ENCODE data around the gene TMEM17. TPM values are rescaled to one million over a fixed set of nuclear protein-coding genes. Genes with fewer than 3 reads are reported as not detected.

The TMEM17 gene
- total and polyA plus RNA-seq, 9 of the 15 experiments (the other 6 are each of a cell fraction or from before 2014, with no cell fraction given), result 0.58 to 2.2 (median 1.2) TPM

DNA sequence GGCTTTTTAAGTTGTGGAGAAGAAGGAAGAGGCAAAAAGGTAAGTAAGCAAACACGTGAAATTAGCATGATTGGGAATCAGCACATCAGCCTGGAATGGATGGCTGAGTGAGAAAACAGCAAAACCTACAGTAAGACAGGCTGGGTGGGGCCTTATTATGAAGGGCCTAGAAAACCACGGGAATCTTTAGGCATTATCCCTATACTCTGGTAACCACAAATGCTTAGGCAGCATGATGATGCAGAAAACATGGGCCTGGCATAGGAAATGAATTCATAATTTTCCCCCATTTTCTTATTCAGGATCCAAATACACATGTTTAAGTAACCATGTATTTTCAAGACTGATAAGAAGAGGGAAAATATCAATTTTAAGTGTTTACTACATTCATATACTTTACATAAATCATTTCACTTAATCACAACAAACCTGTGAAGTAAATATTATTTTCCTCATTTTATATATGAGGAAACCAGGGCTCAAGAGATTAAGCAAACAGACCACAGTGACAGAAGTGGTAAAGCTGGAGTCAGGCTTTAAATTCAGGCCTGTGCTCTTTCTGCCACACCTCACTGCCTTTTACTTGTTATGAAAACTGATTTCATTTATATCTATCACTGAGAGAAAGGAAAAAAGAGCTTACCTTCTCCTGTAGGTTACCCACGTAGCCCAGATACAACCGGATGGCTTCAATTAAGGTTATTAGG lies 4.0 kb downstream of the TMEM17 start (continued):
- TF ChIP-seq, protein P1, sequence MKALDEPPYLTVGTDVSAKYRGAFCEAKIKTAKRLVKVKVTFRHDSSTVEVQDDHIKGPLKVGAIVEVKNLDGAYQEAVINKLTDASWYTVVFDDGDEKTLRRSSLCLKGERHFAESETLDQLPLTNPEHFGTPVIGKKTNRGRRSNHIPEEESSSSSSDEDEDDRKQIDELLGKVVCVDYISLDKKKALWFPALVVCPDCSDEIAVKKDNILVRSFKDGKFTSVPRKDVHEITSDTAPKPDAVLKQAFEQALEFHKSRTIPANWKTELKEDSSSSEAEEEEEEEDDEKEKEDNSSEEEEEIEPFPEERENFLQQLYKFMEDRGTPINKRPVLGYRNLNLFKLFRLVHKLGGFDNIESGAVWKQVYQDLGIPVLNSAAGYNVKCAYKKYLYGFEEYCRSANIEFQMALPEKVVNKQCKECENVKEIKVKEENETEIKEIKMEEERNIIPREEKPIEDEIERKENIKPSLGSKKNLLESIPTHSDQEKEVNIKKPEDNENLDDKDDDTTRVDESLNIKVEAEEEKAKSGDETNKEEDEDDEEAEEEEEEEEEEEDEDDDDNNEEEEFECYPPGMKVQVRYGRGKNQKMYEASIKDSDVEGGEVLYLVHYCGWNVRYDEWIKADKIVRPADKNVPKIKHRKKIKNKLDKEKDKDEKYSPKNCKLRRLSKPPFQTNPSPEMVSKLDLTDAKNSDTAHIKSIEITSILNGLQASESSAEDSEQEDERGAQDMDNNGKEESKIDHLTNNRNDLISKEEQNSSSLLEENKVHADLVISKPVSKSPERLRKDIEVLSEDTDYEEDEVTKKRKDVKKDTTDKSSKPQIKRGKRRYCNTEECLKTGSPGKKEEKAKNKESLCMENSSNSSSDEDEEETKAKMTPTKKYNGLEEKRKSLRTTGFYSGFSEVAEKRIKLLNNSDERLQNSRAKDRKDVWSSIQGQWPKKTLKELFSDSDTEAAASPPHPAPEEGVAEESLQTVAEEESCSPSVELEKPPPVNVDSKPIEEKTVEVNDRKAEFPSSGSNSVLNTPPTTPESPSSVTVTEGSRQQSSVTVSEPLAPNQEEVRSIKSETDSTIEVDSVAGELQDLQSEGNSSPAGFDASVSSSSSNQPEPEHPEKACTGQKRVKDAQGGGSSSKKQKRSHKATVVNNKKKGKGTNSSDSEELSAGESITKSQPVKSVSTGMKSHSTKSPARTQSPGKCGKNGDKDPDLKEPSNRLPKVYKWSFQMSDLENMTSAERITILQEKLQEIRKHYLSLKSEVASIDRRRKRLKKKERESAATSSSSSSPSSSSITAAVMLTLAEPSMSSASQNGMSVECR (CRISPR knock-in tag; IDR thresholded peaks at IDR 0.05), result no peak
- TF ChIP-seq POLR2A (conservative IDR thresholded peaks at IDR 0.05) (no peak), EP400 (IDR thresholded peaks at IDR 0.05) (0 out of 2 replicates have a peak, but pooled peaks have one; percentile 13), MTA3 (IDR thresholded peaks at IDR 0.05; ENCODE audit: borderline replicate concordance) (0 out of 2 replicates have a peak, but pooled peaks have one; percentile 13), EP300 (IDR thresholded peaks at IDR 0.05; ENCODE audit: low read length) (peak; percentile 42; the same call in 1 of the 2 replicates), ZNF431 (CRISPR knock-in tag; IDR thresholded peaks at IDR 0.05) (no peak), MXI1 (IDR thresholded peaks at IDR 0.05; ENCODE audit: low read depth, low read length) (no peak)
- TF ChIP-seq, protein P2, sequence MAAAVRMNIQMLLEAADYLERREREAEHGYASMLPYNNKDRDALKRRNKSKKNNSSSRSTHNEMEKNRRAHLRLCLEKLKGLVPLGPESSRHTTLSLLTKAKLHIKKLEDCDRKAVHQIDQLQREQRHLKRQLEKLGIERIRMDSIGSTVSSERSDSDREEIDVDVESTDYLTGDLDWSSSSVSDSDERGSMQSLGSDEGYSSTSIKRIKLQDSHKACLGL (CRISPR knock-in tag; IDR thresholded peaks at IDR 0.05; ENCODE audit: borderline replicate concordance, poor library complexity, severe bottlenecking), result no peak
